Left lung (tissue), 10 donors: ENCODE measurements around the gene PRDM7. TPM values are rescaled to one million over a fixed set of nuclear protein-coding genes. Genes with fewer than 3 reads are reported as not detected.

Experiments
- ATAC-seq: fragments of 200-7000 bp; cut with Tn5 transposase; one replicate; pipeline ENCODE4 v1.9.1; 2020; ENCODE audit warnings: moderate library complexity
- DNase-seq, 4 donors: peaks; one replicate each; pipeline ENCODE4 v3.0.0-alpha.2; 2013 to 2020
- H3K27ac ChIP-seq, 2 donors: fragments of 200-600 bp; sonication (generic) in 1 of 2; one replicate each; pipeline versions ENCODE4 v1.5.0 to v1.8.0; 2020 to 2021
- H3K27me3 ChIP-seq, 2 donors: fragments of 200-600 bp; sonication (generic) in 1 of 2; one replicate each; pipeline versions ENCODE4 v1.5.0 to v1.8.0; 2020 to 2021
- H3K36me3 ChIP-seq, 2 donors: fragments of 200-600 bp; sonication (generic) in 1 of 2; one replicate each; pipeline versions ENCODE4 v1.5.0 to v1.8.0; 2020 to 2021
- H3K4me1 ChIP-seq, 2 donors: fragments of 200-600 bp; one replicate each; pipeline ENCODE4 v1.8.0; 2021
- H3K4me3 ChIP-seq, 2 donors: fragments of 200-600 bp; sonication (generic) in 1 of 2; one replicate each; pipeline versions ENCODE4 v1.5.0 to v1.8.0; 2020 to 2021; ENCODE audit warnings: mild to moderate bottlenecking in 1 of 2
- H3K9me3 ChIP-seq, 2 donors: fragments of 200-600 bp; sonication (generic) in 1 of 2; one replicate each; pipeline versions ENCODE4 v1.5.0 to v1.8.0; 2020 to 2021
- intact Hi-C, 2 donors: fragments of 100-400 bp; cut with DNase I; formaldehyde crosslinking; loops; one replicate each; pipeline versions ENCODE4 v1.11.2 to v1.14.2; 2022
- polyA plus RNA-seq, 6 donors: library from polyadenylated mRNA; unstranded; fragments of 120-200 nt; gene quantifications; one replicate each; pipeline ENCODE4 v1.2.1, GENCODE V29; 2013; ENCODE audit not compliant: insufficient read length in 6 of 6
- total RNA-seq, 2 donors: library from RNA; stranded (reverse); fragmentation: NEBNext Ultra II Directional; extraction: Animal tissue kit (Norgen Biotek cat#: 25700); gene quantifications; one replicate each; pipeline ENCODE4 v1.2.1, GENCODE V29; 2021
- TF ChIP-seq, protein P1 (sequence below), 2 donors: fragments of 200-600 bp; sonication (generic) in 1 of 2; IDR thresholded peaks; one replicate each; pipeline versions ENCODE4 v1.5.0 to v1.8.0; 2021; ENCODE audit warnings: antibody characterized with exemption in 2 of 2
- donor health status: DM: no; HTN: yes; CAD: no.
- donor health status: DM: no; HTN: no; CAD: no.

The PRDM7 gene
- total and polyA plus RNA-seq, 8 donors = 0.45 to 1.1 (median 0.83) TPM; not detected in 2

DNA sequence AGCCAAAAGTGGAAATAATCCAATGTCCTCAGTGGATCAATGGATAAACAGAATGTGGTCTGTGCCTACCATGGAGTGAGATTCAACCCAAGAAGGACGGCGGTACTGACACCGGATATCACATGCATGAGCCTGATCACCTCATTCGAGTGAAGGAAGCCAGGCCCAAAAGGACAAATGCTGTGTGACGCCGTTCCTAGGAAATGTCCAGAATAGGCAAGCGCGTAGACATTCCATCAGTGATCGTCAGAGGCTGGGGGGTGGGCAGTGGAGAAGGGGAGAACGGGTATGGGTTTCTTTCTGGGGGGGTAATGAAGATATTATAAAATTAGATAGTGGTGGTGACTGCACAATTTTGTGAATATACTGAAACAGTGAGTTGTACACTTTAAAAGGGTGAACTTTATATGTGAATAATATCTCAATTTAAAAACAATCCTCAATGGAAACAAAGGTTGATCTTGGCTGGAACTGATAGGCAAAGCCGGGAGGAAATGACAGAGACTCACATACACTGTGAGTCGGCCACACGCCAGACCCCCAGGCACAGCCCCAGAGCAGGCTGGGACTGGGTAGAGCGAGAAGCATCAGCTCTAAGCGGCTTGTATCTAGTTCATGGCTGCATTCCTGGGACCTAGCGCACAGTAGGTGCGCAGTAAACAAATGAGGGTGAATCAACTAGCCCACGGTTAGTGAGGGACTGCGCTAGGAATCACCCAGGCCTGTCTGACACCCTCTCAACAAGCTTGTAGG, 61.4 kb downstream of the PRDM7 start:
- TF ChIP-seq, protein P1, sequence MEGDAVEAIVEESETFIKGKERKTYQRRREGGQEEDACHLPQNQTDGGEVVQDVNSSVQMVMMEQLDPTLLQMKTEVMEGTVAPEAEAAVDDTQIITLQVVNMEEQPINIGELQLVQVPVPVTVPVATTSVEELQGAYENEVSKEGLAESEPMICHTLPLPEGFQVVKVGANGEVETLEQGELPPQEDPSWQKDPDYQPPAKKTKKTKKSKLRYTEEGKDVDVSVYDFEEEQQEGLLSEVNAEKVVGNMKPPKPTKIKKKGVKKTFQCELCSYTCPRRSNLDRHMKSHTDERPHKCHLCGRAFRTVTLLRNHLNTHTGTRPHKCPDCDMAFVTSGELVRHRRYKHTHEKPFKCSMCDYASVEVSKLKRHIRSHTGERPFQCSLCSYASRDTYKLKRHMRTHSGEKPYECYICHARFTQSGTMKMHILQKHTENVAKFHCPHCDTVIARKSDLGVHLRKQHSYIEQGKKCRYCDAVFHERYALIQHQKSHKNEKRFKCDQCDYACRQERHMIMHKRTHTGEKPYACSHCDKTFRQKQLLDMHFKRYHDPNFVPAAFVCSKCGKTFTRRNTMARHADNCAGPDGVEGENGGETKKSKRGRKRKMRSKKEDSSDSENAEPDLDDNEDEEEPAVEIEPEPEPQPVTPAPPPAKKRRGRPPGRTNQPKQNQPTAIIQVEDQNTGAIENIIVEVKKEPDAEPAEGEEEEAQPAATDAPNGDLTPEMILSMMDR (IDR thresholded peaks at IDR 0.05) = no peak
- DNase-seq = no peak
- intact Hi-C loops = no loop called here
- peaks cover 0 to 21% of the 10 kb centered on the region in 2 donors for H3K4me1 ChIP-seq
- no peaks in the 10 kb centered on the region for H3K9me3 ChIP-seq
- H3K27ac ChIP-seq = no peak overlapping the region
- no peak for ATAC-seq
- H3K36me3 ChIP-seq = no peaks in the 10 kb centered on the region
- peaks cover 0 to 44% of the 10 kb centered on the region in 2 donors for H3K27me3 ChIP-seq
- H3K4me3 ChIP-seq = no peak overlapping the region

DNA sequence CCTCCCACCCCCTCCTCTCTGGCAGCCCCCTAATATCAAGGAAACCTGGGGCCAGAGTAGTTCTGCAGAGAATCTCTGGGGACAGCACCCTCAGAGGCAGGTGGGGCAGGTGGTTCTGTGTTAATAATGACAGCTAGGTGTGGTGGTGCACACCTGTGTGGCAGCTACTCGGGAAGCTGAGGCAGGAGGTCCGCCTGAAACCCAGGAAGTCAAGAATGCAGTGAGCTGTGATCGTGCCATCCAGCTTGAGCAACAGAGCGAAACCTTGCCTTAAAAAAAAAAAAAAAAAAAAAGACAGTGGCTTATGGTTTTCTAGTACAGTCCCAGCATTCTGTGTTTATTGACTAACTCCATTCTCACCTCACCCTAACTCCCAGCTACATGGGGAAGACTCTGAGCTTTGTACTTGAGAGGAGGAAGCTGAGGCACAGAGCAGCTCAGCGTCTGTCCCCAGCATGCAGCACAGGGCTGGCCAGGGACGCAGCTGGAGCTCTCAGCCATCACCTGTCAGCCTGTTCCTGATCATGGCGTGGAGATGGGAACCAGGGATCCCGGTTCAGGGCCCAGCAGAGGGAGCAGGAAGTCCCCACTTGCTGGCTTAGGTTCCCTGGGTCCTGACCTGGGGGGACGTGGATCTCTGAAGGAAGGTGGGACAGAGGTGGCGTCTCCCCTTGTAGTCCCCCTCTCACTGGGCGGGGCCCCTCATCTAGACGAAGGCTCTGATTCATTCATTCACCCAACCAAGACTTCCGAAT, 64.0 kb downstream of the PRDM7 start:
- Histone ChIP-seq H3K4me1 (peaks cover 0 to 6% of the 10 kb centered on the region in 2 donors), H3K27ac (no peak overlapping the region), H3K9me3 (no peaks in the 10 kb centered on the region), H3K36me3 (no peaks in the 10 kb centered on the region), H3K4me3 (no peak overlapping the region), H3K27me3 (peaks cover 0 to 35% of the 10 kb centered on the region in 2 donors)
- intact Hi-C loops = no loop called here
- DNase-seq (no peak), ATAC-seq (no peak)
- TF ChIP-seq, protein P1 (IDR thresholded peaks at IDR 0.05) = no peak

DNA sequence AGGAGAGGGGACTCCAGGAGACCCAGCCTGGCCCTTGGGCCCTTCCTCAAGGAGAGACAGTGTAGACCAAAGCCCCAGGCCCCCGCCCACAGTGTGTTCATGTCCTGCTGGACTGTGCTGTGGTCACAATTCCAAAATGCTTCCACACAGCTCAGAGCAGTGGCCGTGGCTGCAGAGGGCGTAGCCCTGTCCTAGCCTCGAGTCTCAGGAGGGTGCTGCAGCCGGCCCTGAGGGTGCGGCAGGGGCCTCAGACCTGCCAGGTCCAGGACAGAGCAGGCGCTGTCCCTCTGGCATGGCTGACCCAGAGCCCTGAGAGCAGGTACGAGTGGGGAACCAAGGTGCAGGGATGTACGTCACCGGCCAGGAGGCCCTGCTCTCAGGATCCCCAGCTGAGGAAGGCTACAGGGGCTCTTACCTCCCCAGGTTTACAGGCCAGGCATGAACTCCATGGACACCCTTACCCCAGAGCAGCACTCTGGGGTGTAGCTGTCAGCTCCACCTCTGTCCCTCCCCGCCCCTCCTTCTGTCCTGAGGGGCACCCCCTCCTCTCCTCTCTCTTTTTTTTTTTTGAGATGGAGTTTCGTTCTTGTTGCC, 65.1 kb downstream of the PRDM7 start:
- H3K27me3 ChIP-seq = peaks cover 0 to 23% of the 10 kb centered on the region in 2 donors
- ATAC-seq (no peak), DNase-seq (no peak)
- H3K9me3 ChIP-seq = no peaks in the 10 kb centered on the region
- no peaks in the 10 kb centered on the region for H3K36me3 ChIP-seq
- TF ChIP-seq, protein P1 (IDR thresholded peaks at IDR 0.05) = no peak
- H3K27ac ChIP-seq = no peak overlapping the region
- intact Hi-C loops = no loop called here
- peaks cover 0 to 6% of the 10 kb centered on the region in 2 donors for H3K4me1 ChIP-seq
- no peak overlapping the region for H3K4me3 ChIP-seq

DNA sequence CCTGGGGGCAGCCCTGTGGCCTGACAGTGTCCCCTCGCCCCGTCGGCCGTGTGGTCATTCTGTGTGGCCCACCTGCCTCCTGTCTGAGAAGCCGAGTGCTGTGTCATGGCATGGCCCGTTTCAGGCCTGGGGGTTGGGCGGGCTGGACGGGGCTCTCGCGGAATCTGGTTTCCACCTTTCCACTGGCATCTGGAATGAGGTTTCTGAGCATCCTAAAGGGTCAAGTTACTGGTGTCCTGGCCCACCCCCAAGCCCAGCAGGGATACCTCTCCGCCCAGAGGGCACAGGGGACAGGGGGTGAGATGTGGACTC, 65.7 kb downstream of the PRDM7 start:
- H3K27me3 ChIP-seq = peaks cover 0 to 18% of the 10 kb centered on the region in 2 donors
- DNase-seq = no peak
- no peak for ATAC-seq
- H3K4me1 ChIP-seq = peaks cover 0 to 6% of the 10 kb centered on the region in 2 donors
- H3K4me3 ChIP-seq = no peak overlapping the region
- H3K9me3 ChIP-seq = no peaks in the 10 kb centered on the region
- H3K36me3 ChIP-seq = no peaks in the 10 kb centered on the region
- intact Hi-C loops = no loop called here
- TF ChIP-seq, protein P1 (IDR thresholded peaks at IDR 0.05) = no peak
- no peak overlapping the region for H3K27ac ChIP-seq
